ENCODE measurements around the gene C19orf18.
"Not testable (repeated sequence)": the region's sequence is repeated elsewhere in the genome, so short reads cannot be mapped to it uniquely, and the experiment has no call there.

The C19orf18 gene

GRCh38 chr19:57974434-57974833 is at the start of gene C19orf18:
Gene C19orf18, minus strand, starts transcription at chr19:57974534. Its CDS starts 102 bp downstream, at chr19:57974432.
- DNase-seq = no peak

DNA sequence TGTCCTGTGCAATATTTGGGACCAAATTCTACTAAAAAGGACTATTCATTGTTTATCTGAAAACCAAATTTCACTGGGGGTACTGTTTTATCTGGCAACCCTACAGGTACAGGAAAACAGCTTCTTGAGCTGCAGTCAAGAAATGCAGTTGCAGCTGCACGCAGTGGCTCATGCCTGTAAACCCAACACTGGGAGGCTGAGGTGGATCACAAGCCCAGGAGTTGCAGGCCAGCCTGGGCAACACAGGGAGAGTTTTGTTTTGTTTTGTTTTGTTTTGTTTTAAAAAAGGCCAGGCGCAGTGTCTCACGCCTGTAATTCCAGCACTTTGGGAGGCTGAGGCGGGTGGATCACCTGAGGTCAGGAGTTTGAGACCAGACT is 47.9 kb upstream of the C19orf18 start:
- DNase-seq = no peak

- DNase-seq = no peak
Observed at GRCh38 chr19:58021541-58022282, 47.4 kb upstream of the C19orf18 start.

DNA sequence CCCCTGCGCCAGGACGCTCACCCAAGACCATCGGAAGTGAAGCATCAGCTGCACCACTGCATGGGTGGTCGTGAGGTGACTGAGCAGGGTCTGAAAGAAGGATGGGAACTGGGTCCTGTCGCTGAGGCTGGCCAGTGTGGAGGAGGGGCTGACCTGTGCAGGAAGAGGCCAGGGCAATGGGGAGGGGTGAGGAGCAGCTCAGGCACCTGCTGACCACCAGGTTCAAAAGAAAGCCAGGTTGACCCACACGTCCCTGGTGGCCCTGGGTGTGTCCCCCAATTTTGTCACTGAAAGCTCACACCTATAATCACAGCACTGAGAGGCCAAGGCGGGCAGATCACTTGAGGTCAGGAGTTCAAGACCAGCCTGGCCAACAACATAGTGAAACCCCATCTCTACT is 45.8 kb upstream of the C19orf18 start:
- no peak for DNase-seq

GRCh38 chr19:58014141-58014540 is 39.8 kb upstream of the C19orf18 start:
- no peak for DNase-seq

DNA sequence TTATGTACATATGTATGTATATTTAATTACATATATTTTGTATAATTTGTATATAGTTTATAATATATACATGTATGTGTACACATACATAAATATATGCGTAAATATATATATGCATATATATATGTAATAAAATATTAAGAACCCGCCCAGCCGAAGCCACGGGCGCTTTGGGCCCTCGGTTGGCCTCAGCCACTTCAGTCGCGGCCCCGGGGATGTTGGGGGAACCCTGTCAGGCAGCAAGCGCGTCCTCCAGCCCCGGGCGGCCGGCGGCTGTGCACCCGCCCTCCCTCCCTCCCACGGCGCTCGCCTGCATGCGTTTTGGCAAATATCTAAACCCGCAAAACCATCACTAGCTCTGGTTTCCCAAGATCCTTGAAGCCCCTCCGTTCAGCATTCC is 36.2 kb upstream of the C19orf18 start:
- DNase-seq = no peak

GRCh38 chr19:58009666-58010301 is 35.5 kb upstream of the C19orf18 start:
- DNase-seq = no peak

- DNase-seq = no peak
Observed at GRCh38 chr19:58009301-58009665, 34.9 kb upstream of the C19orf18 start.

DNA sequence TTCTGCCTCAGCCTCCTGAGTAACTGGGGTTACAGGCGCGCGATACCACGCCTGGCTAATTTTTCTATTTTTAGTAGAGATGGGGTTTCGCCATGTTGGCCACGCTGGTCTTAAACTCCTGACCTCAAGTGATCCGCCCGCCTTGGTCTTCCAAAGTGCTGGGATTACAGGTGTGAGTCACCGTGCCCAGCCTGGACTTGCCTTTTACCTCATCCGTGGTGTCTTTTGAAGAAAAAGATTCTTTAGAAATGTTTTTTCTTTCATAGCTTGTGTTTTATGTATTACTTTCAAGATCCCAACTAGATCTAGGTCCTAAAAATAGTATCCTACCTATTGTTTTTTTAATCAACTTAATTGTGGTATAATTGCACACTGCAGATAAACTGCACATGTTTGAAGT is 34.5 kb upstream of the C19orf18 start:
- not testable (repeated sequence) for DNase-seq

GRCh38 chr19:58007285-58007684 is 33.0 kb upstream of the C19orf18 start:
- DNase-seq = no peak

GRCh38 chr19:58003174-58003828 is 29.0 kb upstream of the C19orf18 start:
- DNase-seq = no peak

DNA sequence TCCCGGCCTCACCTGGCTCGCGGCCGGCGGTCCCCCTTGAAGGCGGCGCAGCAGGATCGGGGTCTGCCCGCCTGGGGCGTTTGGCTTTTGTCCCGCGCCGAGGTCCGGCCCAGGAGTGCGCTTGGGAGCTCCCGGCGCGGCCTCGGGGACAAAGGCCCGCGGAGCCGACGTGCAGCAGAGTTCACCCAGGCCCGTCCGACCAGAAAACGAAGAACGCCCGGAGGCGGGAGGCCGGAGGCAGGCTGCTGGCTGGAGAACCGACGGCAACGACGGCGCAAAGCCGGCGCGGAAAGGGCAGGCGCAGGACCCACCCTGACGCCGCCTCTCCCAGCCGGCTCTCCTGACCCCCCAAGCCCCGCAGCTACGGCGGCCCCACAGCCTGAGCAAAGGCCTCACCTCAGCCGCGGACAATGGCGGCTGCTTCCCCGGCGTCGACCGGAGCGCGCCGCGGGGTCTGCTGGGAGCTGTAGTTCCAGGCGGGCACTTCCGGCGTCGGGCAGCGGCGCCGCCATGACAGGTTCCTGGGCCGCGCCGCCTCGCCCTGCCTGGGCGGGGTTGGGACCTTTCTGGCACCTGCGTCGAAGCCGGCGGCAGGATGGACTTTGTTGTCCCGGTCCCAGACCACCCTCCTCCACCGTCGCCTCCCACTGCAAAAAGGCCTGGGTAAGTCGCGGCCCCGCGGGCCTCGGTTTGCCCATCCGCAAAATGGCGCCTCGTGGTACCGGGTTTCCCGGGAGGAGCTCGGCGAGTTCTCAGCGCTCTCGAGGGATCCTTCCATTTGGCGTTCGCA is 28.2 kb upstream of the C19orf18 start, which contains the start of gene ZNF606:
Gene ZNF606, minus strand, starts transcription at position 437 of the 790 bp plus-strand sequence. CDS start 1,501 bp downstream, outside the sequence.
- DNase-seq = peak; percentile 88

DNA sequence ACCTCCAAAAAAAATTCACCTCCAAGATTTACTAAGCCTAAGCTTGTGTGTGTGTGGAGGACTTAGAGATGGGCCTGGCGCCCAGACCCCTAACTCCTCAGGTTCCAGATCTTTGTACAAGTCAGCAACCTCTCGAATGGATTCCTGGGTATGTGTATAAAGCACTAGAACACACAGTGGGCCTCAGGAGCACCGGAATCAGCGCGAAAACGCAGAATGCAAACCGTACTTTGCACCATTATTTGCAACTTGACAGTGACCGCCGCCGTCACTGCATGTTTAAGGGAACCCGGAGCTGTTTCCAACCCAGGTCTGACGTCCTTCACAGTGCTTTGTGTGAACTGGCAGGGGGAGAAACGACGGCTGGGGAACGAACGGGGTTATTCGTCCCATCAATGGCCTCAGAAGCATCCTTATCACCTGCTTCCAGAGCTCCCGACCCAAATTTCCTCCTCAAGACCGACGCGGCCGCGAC is 27.6 kb upstream of the C19orf18 start:
- DNase-seq = no peak

DNA sequence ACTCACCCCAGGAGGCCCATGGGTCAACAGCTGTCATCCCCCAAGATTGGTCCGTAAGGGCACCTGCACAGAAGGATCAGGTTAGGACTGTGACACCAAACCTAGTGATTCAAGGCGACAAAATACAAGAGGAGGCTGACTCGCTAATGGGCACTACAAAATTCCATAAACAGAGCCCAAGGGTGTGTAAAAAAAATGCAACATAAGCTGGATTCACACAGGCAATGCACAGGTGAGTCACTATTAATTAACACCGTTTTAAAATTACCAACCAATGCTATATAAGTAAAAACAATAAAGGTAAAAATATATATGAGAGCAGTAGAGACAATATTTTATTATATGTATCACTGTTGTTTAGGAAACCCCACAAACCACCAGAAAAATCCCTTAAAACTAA is 26.3 kb upstream of the C19orf18 start:
- DNase-seq = no peak

- DNase-seq = no peak
Observed at GRCh38 chr19:57992841-57993240, 18.5 kb upstream of the C19orf18 start.

- DNase-seq = no peak
Observed at GRCh38 chr19:57978586-57979289, 4.4 kb upstream of the C19orf18 start.

DNA sequence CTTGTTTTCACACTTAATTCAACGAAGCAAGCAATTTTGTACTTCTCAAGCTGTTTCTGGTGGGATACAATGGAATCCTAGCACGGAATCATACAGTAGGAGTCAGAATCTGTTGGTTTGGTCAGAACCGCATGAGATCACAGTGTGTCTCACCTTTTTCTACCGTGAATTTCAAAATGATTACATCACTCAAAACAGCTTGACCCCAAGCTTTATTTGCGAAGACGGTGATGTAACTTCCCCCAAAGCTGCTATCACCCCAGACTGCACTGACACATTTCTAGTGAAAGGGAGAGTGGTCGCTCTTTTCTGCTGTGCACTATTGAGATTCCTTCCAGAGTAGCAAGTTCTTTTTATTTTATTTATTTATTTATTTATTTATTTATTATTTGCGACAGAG is 9.6 kb downstream of the C19orf18 start:
- DNase-seq = no peak

DNA sequence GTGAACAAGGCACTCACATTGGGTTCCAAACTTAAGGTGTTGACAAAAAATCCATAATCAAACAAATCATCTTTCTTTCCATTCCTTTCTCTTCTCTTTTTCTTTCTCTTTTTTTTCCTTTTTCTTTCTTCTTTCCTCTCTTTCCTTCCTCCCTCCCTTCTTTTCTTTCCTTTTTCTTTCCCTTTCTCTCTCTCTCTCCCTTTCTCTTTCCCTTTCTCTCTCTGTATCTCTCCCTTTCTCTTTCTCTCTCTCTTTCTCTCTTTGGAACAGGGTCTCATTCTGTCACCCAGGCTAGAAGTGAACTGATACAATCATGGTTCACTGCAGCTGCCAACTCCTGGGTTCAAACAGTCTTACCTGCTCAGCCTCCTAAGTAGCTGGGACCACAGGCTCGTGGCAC is 12.5 kb downstream of the C19orf18 start:
- no peak for DNase-seq

- no peak for DNase-seq
Observed at GRCh38 chr19:57954996-57955395, 19.3 kb downstream of the C19orf18 start.

GRCh38 chr19:57949702-57950101 is 24.6 kb downstream of the C19orf18 start:
- DNase-seq = no peak

- no peak for DNase-seq
Observed at GRCh38 chr19:57949296-57949695, 25.0 kb downstream of the C19orf18 start.

DNA sequence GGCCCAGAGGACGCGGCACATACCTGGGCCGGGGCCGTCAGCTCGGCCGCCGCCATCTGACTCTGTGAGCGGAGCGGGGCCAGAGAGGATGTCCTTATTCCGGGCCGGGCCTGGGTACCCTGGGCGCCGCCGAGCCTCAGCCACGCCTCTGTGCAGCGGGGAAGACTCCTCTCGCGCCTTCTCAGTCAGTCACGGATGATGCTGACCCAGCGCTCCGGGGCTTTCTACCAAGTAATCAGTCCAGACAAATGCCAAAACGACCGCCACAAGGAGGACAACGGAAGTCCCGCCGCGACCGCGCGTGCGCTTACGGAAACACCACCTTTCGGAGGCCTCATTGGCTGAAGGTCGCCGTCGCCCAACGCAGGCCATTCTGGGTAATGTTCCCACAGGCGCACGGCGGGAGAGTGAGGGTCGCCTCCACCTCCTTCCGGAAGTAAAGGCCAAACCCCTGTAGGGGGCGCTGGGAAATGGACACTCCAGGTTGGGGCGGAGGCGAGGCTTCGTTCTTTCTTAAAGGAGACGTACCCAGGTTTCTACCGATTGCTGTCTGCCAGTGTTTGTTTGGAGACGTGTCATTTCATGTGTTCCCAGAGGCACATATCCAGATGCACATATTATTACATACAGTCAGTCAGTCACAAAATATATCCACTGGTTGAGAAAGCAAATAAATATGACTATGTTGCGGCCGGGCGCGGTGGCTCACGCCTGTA is 26.8 kb downstream of the C19orf18 start, which contains the start of gene ZNF256:
Gene ZNF256, minus strand, starts transcription at position 288 of the 716 bp plus-strand sequence. Its CDS starts 232 bp downstream, at position 56.
- DNase-seq = peak; percentile 83

Data from HCEC 1CT (cell line).